Tibial artery (tissue), 4 donors: ENCODE data around the gene TSEN54.
A peak's percentile ranks its signal among the peaks of the same experiment; 100 is the strongest.
"Not testable (repeated sequence)": the region's sequence is repeated elsewhere in the genome, so short reads cannot be mapped to it uniquely, and the experiment has no call there.

Source experiments
- DNase-seq, 2 donors: peaks; one replicate each; pipeline ENCODE4 v3.0.0-alpha.2; 2019
- H3K27ac ChIP-seq, 2 donors: fragments of 200-600 bp; sonication (generic) in 1 of 2; 1 replicate in 1 of 2; 2 replicates in 1 of 2; pipeline ENCODE4 v1.5.1; 2018 to 2019; ENCODE audit warnings: mild to moderate bottlenecking in 1 of 2
- H3K27me3 ChIP-seq, 2 donors: fragments of 200-600 bp; sonication (generic) in 1 of 2; one replicate each; pipeline versions ENCODE4 v1.5.1 to v1.6.0; 2016 to 2019
- H3K36me3 ChIP-seq, 3 donors: fragments of 200-600 bp; sonication (generic) in 2 of 3; one replicate each; pipeline ENCODE4 v1.5.1; 2016 to 2019; ENCODE audit warnings: mild to moderate bottlenecking in 2 of 3
- H3K4me1 ChIP-seq, 4 donors: fragments of 200-600 bp; sonication (generic) in 2 of 4; 1 replicate in 3 of 4; 2 replicates in 1 of 4; pipeline ENCODE4 v1.5.1; 2016 to 2019
- H3K4me3 ChIP-seq, 2 donors: fragments of 200-600 bp; sonication (generic) in 1 of 2; 1 replicate in 1 of 2; 2 replicates in 1 of 2; pipeline ENCODE4 v1.5.1; 2018 to 2019; ENCODE audit warnings: mild to moderate bottlenecking in 2 of 2
- H3K9me3 ChIP-seq, 3 donors: fragments of 200-600 bp; sonication (generic) in 1 of 3; one replicate each; pipeline ENCODE4 v1.5.1; 2016 to 2019
- intact Hi-C: fragments of 100-400 bp; cut with DNase I; formaldehyde crosslinking; loops from one replicate; pipeline ENCODE4 v1.15.0; 2023; ENCODE audit warnings: low total_unique reads
- TF ChIP-seq, protein P1 (sequence below), 2 experiments: fragments of 200-600 bp in 1 of 2; fragments of 450-650 bp in 1 of 2; IDR thresholded peaks; one replicate each; pipeline ENCODE4 v1.5.1; 2017 to 2019; ENCODE audit warnings: antibody characterized with exemption in 2 of 2, mild to moderate bottlenecking in 1 of 2, moderate library complexity in 1 of 2

The TSEN54 gene

DNA sequence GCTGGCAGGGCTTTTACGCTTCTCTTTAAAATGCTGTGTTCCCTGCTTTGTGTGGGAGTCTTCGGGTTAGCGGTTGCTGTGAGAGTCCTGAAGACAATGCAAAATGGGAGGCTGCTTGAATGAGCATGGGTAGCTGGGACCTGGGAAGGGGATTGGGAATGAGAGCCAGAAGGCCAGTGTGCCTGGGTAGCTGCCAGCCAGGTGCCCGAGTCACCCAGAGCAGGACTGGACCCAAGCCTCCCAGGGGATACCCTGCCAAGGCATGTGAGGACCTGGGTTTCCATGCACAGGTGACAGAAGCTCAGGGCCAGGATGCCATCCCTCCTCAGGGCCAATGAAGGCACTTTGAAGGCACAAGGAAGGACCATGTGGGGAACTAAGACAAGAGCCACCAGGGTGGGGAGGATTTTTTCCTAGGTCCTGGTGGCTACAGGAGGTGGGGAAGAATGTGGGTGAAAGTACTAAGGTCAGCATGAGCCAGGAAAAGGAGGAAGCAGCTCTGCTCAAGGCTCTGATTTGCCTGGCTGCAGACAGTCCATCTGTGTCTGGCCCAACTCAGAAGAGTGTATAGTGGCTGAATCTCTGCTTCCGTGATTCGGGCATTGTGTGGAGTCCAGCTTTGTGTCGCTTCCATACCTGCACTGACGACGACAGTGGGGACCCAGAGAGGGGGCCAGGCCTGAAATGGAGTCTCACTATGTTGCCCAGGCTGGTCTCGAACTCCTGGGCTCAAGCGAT lies 39.4 kb upstream of the TSEN54 start:
- H3K36me3 ChIP-seq = peaks cover 0 to 25% (median 10%) of the 10 kb centered on the region in 3 donors
- no peak overlapping the region for H3K4me3 ChIP-seq
- no peak for DNase-seq
- peak overlapping the region; percentile 61 to 69 for H3K27ac ChIP-seq
- H3K4me1 ChIP-seq = peaks cover 0 to 40% (median 25%) of the 10 kb centered on the region in 4 donors
- H3K9me3 ChIP-seq = no peaks in the 10 kb centered on the region
- intact Hi-C loops = no loop called here
- no peaks in the 10 kb centered on the region for H3K27me3 ChIP-seq
- TF ChIP-seq, protein P1, sequence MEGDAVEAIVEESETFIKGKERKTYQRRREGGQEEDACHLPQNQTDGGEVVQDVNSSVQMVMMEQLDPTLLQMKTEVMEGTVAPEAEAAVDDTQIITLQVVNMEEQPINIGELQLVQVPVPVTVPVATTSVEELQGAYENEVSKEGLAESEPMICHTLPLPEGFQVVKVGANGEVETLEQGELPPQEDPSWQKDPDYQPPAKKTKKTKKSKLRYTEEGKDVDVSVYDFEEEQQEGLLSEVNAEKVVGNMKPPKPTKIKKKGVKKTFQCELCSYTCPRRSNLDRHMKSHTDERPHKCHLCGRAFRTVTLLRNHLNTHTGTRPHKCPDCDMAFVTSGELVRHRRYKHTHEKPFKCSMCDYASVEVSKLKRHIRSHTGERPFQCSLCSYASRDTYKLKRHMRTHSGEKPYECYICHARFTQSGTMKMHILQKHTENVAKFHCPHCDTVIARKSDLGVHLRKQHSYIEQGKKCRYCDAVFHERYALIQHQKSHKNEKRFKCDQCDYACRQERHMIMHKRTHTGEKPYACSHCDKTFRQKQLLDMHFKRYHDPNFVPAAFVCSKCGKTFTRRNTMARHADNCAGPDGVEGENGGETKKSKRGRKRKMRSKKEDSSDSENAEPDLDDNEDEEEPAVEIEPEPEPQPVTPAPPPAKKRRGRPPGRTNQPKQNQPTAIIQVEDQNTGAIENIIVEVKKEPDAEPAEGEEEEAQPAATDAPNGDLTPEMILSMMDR (IDR thresholded peaks at IDR 0.05) = no peak

DNA sequence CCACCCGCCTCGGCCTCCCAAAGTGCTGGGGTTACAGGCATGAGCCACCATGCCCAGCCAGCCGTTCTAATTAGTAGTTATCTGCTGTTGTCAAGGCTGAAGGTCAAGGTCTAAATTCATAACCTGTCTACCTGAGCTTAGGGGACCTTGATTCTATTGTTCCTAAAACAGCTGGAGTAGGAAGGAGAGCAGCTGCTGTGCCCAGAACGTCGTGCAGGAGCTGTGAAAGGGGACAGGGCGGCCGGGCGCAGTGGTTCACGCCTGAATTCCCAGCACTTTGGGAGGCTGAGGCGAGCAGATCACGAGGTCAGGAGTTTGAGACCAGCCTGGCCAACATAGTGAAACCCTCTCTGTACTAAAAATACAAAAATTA lies 38.9 kb upstream of the TSEN54 start:
- DNase-seq, H3K9me3 ChIP-seq, H3K27me3 ChIP-seq, intact Hi-C loops, H3K4me3 ChIP-seq: not testable (repeated sequence)
- Histone ChIP-seq H3K4me1 (peaks cover 0 to 40% (median 25%) of the 10 kb centered on the region in 4 donors), H3K36me3 (peaks cover 0 to 20% (median 10%) of the 10 kb centered on the region in 3 donors), H3K27ac (peak overlapping the region; percentile 61 to 69)

DNA sequence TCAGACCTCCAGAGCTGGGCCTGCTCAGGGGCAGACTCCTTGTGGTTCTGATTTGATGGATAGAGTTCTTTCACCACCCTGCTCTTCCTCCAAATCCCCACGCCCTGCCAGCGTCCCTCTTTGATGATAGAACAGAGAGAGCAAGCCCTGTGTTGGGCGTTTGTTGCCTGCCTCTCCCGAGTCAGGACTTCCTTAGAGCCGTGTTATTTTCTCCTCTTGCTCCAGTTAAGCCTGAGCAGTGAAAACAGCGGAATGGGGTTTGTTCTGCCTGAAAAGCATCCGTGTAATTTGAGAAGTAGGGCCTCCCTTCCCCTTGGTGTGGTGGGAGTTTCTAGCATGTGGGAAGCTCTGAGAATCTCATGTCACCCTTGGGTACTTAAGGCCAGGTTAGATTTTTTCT lies 37.8 kb upstream of the TSEN54 start:
- no peak overlapping the region for H3K4me3 ChIP-seq
- peak overlapping the region in 1 of 2 donors; percentile 10 for H3K27ac ChIP-seq
- peaks cover 0 to 10% (median 2%) of the 10 kb centered on the region in 3 donors for H3K36me3 ChIP-seq
- TF ChIP-seq, protein P1 (IDR thresholded peaks at IDR 0.05) = no peak
- intact Hi-C loops = no loop called here
- no peaks in the 10 kb centered on the region for H3K27me3 ChIP-seq
- H3K9me3 ChIP-seq = no peaks in the 10 kb centered on the region
- peaks cover 0 to 40% (median 25%) of the 10 kb centered on the region in 4 donors for H3K4me1 ChIP-seq
- no peak for DNase-seq

DNA sequence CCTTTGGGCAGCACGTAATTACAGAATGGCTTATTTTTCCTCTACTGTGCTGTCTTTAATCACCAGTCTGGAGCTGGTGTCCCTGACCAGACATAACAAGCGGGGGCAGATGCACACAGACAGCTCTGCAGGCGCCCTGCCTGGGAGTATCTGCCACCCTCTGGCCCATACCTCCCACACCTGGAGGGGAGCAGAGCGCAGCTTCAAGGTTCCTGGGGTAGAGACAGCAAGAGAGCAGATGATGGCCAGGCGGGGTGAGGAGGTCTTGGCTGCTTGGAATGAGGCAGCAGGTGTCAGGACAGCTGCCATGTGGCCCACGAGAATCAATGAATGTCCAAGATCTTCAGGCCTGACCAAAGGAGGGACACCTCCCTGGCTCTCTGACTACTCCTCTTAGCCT lies 36.0 kb upstream of the TSEN54 start:
- Histone ChIP-seq H3K4me1 (peaks cover 0 to 35% (median 21%) of the 10 kb centered on the region in 4 donors), H3K27ac (no peak overlapping the region), H3K4me3 (no peak overlapping the region), H3K9me3 (no peaks in the 10 kb centered on the region), H3K36me3 (peaks cover 0 to 2% (median 0%) of the 10 kb centered on the region in 3 donors), H3K27me3 (no peaks in the 10 kb centered on the region)
- TF ChIP-seq, protein P1 (IDR thresholded peaks at IDR 0.05) = no peak
- no peak for DNase-seq
- intact Hi-C loops = no loop called here

DNA sequence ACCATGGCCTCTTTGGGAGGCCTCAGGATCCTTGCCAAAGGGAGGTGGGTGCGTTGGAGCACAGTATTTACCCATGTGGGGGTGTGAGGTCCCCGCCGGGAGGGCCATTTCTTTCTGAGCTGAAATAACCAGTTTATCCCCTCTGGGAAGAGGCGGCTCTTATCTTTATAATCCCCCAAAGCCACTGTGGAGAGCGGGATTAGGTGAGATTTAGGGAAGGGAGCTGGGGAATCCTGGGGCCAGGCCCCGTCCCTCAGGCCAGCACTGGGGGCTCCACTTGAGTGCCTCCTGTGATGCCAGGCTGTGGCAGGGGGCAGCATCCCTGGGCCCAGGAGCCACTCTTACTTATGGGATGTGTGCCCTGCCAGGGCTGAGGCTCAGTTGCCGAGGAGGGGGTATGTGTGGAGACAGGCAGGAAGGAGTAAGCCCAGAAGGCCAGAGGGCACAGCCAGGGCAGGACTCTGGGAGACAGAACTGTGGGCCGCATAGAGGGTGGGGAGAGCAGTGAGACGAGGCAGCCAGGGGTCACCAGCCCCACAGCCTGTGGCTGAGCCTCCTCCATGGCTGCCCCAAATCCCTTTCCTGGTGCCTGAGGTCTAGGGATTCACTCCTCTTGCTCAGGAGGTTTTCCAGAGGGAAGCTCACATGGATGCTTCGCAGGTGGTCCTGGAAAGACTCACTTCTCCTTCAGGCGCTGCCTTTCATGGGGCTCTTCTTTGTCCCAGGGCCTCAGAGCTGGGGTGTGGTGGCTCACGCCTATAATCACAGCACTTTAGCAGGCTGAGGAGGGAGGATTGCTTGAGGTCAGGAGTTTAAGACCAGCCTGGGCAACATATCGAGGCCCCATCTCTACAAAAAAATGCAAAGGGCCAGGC lies 34.9 kb upstream of the TSEN54 start:
- peaks cover 0 to 23% (median 10%) of the 10 kb centered on the region in 4 donors for H3K4me1 ChIP-seq
- no peak for DNase-seq
- no peaks in the 10 kb centered on the region for H3K27me3 ChIP-seq
- H3K27ac ChIP-seq = no peak overlapping the region
- intact Hi-C loops = no loop called here
- TF ChIP-seq, protein P1 (IDR thresholded peaks at IDR 0.05) = no peak
- no peak overlapping the region for H3K4me3 ChIP-seq
- H3K9me3 ChIP-seq = no peaks in the 10 kb centered on the region
- H3K36me3 ChIP-seq = peaks cover 0 to 13% (median 0%) of the 10 kb centered on the region in 3 donors
